IPS DF 4.7 (cell line): ENCODE measurements around the gene TRIOBP.
"Not testable (repeated sequence)": the region's sequence is repeated elsewhere in the genome, so short reads cannot be mapped to it uniquely, and the experiment has no call there.

Experiments used
- DNase-seq: peaks from one replicate; pipeline ENCODE4 v3.0.0-alpha.2; 2013; ENCODE audit warnings: low spot score; ENCODE audit errors: extremely low read depth

Gene TRIOBP

DNA sequence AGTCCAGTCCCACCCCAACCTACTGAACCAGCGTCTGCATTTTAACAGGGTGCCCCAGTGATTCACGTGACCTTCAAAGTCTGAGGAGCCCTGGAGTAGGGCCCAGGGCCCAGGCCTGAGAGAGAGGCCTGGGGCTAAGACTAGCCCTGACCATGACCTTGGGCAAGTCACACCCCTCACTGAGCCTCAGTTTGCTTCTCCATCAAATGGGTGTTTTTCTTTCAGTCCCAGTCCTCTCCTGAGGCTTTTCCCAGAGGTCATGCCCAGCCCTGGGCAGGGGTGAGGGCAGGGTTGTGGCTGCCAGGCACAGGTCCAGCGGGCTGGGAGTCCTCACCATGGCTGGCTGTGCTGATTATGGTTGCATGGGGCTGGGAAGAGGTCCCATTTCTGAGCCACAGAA is 77.9 kb downstream of the TRIOBP start:
- DNase-seq = no peak

DNA sequence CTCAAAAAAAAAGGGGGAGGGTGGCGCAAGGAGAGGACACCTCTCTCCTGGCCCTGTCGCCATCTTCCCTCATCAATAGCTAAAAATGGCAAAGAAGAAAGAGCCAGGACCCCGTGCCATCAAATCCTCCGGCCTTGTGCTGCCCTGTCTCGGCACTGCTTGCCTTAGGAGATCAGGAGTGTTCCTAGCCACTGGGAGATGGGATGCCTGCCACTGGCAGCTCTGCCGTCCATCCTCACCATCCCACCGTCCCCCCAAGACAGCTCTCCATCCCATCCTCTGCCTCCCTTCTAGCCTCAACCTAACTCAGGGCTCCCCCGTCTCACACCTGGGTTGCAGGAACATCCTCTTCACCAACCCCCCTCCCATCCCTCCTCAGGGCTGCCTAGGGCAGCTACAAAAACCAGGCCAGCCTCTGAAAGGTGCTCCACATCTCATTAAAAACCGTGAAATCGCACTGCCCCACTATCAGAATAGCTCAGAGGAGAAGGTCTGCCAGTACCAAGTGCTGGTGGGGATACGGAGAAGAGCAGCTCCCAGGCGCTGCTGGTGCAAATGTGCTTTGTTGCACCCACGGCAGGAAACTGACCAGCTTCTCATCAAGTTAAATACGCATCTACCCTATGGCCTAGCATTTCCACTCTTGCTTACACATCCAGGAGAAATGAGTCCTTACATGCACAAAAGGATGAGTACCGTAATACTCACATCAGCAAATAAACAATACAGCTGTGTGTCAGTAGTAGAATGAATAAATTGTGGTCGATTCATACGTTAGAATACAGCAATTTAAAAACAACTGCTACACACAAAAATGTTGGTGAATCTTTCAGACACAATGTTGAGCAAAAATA is 79.2 kb downstream of the TRIOBP start:
- no peak for DNase-seq

DNA sequence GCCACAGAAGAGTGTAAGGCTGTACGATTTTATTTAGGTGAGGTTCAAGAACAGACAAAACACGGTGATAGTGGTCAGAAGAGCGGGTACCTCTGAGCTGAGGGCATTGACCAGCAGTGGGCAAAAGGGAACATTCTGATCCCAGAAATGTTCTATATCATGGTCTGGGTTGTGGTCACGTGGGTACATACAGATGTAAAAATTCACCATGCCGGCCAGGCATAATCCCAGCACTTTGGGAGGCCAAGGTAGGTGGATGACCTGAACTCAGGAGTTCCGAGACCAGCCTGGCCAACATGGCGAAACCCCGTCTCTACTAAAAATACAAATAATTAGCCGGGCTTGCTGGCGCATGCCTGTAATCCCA is 79.8 kb downstream of the TRIOBP start:
- no peak for DNase-seq

DNA sequence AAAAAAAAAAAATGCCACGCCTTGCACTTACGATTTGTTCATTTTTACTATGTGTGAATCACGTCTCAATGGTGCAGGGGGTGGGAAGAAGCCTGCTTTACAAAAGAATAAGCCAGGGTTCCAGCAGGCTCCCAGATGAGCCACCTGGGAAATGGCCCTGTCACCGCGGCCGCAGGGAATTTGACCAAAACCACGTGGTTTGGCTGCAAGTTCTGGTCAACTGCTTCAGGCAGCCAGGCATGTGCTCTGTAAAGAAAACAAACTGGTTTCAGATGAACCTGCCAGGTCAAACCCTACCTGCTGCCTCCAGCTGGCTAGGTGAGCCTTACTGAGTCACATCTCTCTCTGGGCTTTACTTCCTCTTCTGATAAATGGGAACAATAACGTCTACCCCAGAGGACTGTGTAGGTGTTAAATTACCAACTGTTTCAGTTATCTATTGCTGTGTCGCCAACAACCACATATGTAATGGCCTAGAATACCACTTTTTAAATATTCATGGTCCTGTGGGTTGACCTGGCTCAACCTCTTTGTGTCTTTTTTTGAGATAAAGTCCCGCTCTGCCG is 80.4 kb downstream of the TRIOBP start:
- DNase-seq = no peak

DNA sequence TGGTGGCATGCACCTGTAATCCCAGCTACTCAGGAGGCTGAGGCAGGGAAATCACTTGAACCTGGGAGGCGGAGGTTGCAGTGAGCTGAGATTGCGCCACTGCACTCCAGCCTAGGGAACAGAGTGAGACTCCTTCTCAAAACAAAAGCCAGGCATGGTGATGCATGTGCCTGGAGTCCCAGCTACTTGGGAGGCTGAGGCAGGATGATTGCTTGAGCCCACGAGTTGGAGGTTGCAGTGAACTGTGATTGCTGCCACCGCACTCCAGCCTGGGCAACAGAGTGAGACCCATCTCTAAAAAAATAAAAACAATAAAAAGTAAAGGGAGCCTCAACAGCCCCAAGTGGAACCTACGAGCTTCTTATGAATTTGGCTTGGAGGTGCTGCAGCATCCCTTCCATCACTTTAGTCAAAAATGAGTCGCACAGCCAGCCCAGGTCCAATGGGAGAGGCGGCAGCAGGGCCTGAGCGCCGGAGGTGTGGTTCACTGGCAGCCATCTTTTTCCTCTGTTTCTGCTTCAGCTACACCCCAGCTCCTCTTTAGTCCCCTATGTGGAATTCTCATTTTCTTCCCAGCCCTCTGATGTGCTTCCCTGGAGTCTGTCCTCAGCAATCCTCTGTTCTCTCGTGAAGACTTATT is 81.6 kb downstream of the TRIOBP start:
- DNase-seq = no peak

DNA sequence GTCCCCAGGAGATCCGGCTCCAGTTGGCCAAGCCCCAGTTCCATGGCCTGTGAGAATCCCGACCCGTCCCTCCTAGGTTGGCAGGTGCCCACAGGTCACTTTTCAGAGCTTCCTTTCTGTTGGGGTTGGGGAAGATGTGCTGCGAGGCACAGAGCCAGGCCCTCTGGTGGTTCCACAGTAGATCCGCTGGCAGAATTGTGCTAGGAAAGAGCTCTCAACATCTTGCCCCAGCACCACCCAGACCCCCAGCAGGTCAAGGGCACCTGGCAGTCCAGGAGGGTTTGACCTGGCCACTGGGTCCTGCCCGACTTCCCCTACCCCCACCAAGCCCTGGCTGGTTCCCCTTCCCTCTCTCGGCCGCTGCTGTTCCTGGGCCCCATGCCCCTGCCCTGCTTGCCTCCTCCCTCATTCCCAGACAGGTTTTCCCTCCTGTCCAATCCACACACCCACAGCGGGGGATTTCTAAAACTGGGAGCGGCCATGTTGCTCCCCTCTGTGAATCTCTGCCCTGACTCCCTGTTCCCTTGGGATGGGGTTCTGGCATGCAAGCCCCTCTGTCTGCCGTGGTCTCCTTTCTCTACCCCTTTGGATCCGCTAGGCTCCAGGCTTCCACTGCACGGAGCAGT is 84.7 kb downstream of the TRIOBP start:
- DNase-seq = no peak

DNA sequence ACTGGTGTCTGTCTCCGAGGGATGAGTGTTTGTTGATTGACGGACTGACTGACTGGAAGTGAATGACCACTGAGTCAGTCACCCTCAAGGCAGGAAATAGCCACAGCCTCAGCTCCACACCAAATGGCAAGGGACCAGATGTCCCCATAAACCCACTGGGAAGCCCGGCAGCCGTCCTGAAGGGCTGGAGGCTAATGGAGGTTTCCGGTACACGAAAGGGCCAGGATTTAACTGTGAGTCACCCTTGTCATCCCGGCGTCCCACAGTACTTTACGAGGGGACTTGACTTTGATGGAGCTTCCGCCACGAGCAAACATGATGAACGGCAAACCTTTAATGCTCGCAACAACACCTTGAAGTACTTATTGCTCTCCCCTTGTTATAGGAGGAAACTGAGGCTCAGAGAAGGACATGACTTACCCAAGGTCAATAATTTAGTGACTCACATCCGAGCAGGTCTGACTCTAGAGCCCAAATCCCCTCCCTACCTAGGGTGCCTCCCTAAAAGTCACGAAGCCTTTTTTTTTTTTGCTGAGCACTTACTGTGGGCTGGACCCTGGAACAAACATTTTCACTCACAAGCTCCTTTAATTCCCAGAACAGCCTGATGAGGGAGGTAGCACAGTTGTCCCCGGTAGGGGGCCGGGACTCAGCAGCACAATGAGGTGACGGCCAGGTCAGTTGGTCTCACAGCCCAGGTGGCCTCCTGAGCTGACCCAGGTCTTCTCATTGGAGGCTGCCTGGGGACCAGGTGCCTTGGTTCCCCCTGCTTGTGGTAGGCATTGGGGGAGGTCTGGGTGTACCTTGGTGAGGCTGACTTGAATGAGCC is 85.7 kb downstream of the TRIOBP start:
- DNase-seq = no peak

DNA sequence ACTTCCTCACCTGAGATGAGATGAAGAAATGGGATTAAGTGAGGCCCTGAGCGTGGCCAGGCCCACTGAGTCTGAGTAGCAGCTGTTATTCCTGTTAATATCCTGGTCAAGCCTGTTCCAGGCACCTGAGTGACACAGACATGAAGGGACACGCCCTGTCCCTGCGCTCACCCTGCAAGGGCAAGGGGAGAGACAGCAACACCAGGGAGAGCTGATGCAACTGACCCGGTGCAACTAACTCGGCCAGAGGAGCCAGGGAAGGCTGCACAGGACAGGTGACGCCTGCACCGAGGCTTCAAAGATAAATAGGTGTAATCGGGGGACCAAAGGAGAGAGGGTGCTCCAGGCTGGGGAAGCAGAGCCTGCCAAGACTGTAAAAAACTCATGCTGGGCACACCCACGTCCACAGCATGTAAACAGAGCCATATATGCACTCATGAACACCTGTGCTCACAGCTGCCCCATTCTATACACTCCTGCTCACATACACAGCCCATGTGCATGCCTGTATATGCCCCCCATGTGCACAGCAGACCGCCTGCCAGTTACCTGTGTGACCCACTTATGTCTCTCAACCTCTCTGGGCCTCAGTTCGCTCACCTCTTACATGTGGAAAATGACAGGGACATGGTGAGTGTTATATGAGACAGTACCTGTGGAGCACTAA is 88.1 kb downstream of the TRIOBP start:
- no peak for DNase-seq

DNA sequence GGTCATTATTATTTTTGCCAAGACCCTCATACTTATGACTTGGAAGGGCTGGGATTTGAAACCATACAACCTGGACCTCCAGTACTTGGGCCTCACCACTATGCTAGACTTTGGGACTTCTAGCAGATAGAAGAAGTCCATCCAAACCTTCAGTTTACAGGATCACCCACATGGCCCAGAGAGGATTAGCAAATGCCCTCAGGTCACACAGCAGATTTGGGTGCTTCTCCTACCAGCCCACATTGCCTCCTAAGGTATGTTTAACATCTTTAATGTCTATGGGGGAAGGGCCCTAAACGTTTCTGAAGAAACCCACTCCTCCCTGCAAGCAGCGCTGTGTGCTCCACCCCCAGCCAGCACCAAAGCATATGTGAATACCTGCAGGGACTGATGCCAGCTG is 93.4 kb downstream of the TRIOBP start:
- no peak for DNase-seq

DNA sequence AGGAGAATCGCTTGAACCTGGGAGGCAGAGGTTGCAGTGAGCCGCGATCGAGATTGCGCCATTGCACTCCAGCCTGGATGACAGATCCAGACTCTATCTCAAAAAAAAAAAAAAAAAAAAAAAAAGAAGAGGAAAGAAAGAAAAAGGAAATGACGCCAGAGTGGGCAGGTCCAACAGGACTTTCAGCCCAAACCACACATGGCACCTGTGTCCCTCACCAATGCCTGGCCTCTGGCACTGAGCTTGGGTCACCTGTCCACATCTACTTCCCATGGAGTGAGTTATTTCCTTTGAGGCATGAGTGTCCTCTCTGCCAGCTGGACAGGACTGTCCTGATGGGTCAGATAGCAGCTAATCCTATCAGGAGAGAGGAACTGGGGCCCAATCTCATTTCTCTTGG is 95.6 kb downstream of the TRIOBP start:
- DNase-seq = no peak

DNA sequence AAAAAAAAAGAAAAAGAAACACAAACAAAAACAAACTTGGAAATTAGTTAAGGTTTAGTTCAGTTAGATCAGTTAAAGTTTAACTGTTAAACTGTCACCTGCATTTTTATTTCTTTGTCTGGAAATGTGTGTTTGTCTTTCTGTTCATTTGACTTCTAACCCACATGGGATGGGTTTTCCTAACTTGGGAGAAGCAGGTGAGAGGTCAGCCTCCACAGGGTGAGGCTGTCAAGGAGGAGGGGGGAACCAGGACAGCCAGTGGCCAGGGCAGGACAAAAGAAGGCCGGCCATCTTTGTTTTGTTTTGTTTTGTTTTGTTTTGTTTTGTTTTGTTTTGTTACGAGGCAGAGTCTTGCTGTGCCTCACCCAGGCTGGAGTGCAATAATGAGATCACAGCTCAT is 97.5 kb downstream of the TRIOBP start:
- DNase-seq = no peak

DNA sequence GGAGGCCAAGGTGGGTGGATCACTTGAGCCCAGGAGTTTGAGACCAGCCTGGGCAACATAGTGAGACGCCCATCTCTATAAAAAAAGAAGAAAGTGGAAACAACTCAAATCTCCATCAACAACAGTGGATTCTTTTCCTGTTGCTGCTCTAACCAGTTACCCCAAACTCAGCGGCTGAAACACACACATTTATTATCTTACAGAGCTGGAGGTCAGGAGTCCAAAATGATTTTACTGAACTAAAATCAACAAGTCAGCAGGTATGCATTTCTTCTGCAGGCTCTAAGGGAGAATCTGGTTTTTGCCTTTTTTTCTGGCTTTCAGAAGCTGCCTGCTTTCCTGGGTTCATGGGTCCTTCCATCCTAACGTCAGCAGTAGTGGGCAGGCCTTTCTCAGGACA is 99.2 kb downstream of the TRIOBP start:
- DNase-seq = no peak

DNA sequence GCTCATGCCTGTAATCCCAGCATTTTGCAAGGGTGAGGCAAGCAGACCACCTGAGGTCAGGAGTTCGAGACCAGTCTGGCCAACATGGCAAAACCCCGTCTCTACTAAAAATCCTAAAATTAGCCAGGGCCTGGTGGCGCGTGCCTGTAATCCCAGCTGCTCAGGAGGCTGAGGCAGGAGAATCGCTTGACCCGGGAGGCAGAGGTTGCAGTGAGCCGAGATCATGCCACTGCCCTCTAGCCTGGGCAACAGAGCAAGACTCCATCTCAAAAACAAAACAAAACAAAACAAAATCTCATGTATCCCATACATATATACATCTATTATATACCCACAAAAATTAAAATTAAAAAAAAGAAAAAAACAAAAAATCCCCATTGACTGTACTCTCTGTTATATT is 100.4 kb downstream of the TRIOBP start:
- not testable (repeated sequence) for DNase-seq

DNA sequence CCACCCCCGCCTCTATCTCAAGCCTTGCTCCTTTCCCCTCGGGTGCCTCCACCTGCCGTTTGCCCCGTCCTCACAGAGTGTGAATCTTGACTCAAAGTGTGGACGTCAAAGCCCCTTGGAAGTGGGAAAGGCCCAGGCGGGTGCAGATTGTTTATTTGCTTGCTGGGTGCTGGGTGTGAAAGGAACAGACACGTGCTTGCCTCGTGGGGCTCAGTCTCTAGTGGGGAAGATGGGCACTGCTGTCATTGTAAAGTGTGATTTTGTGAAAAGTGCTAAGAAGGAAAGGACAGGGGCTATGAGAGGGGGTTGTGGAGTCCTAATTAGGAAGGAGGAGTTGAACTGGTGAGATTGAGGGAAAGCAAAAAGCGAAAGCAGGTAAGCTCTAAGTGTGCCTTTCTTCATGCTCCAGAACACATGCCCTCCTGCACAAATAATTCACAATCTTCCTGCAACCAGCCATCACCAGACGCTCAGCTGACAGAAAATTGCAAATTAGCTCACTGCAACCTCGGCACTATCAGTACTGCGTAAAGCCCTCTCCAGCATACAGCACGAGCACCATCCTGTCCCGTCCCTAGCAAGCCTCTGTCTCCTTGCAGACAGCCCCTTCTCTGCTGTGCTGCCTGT is 101.1 kb downstream of the TRIOBP start:
- DNase-seq = no peak

DNA sequence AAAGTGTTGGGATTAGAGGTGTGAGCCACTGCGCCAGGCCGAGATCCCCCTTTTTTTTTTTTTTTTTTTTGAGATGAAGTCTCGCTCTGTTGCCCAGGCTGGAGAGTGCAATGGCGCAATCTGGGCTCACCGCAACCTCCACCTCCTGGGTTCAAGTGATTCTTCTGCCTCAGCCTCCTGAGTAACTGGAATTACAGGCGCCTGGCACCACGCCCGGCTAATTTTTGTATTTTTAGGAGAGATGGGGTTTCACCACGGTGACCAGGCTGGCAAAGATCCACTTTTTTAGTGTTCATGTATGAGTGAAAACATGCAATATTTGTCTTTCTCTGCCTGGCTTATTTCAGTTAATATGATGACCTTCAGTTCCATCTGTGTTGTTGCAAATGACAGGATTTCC is 103.1 kb downstream of the TRIOBP start:
- not testable (repeated sequence) for DNase-seq

DNA sequence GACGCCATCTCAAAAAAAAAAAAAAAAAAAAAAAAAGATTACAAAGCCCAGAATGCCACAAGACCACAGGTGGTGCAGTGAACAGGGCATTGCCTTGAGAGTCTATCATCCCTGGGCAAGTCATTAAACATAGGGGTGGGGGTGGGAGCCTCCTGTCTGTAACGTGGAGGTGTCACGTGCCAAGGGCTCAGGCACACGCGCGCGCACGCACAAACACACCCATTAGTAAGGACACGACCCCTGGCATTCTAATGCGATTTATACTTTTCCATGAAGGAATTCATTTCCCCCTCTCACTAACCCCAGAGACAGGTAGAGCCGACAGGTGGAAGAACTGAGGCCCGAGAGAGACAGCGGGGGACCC is 105.1 kb downstream of the TRIOBP start:
- no peak for DNase-seq

DNA sequence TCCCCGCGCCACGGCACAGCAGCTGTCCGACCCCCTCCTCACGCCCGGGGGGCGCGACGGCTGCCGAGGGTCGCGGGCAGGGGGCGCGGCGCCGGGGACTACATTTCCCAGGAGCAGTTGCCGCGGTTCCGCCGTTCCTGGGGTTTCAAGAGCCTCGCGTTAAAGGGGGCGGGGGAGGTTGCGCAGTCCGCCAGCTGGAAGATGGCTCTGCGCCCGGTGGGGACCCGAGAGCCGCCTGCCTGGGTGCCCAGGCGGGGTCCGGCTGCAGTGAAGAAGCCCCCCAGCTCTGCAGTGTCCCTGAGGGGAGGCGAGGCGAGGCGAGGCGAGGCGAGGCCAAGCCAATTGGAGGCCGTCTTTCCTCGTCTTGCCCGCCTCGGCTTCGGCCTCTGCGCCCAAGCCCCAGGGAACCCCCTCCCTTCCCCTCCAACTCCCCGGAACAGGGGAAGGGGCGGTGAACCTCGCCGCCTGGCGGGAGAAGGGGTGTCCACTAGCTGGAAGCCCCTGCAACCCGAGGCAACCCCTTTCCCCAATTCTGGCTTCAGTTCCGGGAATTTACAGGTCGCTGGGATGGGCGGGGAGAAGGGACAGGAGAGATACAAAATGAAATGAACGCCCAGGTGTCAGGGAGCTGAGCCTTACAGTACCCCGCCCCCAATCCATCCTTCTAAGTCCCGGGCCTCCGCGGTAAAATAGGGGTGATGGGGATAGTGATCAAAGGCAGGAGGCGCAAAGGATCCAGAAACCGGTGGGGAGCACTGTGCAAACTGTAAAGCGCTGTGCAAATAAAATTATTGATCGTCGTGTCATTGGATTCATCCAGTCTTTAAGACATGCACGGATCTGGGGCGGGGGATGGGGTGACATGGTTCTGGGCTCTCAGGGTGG is 105.7 kb downstream of the TRIOBP start:
- DNase-seq = no peak

DNA sequence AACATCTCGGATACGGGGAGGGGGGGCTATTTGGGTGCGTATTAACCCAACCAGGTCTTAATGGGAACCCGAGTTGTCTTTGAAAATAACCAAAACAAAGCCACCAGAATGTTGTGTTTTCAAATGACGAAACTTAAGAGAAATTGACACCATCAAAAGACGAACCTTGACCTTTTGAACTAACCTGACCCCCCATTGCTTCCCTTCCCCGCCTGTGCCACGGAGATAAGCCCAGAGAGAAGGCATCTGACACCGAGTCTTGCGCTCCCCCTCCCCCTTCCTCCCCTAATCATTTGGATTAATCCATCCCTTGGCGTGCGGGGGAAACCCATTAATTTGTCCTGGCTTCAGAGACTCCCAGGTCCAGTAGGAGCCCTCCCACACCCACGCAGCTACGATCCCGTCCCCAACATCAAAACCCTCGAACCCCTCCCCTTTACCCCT is 106.4 kb downstream of the TRIOBP start:
- DNase-seq = no peak

DNA sequence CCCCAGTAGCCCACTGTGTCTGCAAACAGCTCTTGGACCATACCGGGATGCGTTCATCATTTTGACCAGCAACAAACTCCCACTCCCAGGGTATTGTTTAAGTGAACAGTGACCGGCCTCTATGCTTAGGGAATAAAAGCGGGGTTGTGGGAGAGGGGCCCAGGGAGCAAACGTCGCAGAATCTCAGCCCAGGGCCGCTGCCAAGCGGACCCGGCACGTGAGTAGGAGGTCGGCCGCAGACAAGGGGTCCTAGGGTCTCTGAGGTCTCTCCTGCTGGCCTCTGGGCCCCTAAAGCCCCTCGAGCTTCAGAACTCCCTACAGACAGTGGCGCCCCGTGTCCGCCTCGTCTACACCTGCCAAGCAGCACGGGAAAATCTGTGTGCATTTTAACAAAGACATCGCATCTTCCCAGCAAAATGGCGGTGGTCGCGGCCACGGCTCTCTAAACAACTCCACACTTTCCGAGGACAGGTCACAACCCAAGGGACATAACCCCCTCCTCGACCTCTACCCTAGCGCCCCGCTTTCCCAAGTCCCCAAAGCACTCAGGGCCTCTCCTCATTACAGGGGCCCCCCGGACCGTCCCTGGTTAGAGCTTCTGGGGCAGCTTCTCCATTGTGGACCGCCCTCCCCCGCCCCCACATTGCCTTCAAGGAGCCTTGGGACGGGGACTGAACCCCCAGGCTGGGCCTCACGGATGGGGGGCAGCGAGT is 106.9 kb downstream of the TRIOBP start:
- DNase-seq = no peak
